NCI-H187 (cell line): ENCODE results near the gene RNGTT.

Experiments
- DNase-seq, 2 experiments: peaks; one replicate each; lab custom pipeline; 2025; lab: John Stamatoyannopoulos, UW

The RNGTT gene

GRCh38 chr6:88586371-88587149 is 376.9 kb downstream of the RNGTT start:
- no peak for DNase-seq

GRCh38 chr6:88585276-88585692 is 378.1 kb downstream of the RNGTT start:
- DNase-seq = no peak

DNA sequence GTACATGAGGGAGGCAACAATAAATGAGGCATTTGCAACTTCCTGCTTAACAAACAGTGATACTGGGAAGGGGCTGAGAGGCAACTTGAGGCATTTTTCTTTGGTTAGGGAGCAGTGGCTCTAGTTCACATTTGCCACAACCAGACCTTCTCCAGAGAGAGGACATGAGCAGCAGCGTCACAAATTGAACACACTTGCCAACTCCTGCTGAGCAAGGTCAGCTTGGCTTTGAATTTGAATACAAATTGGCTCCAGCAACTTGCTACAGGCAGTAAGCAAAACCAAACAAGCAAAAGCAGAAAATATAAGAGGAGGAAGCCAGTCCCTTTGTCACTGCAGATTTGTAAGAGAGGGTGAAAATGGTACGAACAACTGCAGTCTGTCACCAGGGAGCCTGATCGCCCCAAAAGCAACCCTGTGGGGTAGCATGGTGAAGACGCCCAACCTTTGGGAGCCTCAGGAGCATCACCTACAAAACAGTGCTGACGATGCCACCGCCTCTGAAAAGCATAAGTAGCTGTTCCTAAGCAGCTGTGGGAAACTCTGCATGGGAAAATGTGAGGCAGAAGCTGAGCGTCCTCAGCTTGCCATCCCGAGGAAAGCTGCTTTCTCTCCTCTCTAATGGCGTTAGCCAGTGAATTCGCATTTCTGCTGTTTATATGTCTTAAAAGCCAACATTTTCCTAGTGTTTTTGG is 378.7 kb downstream of the RNGTT start:
- DNase-seq = no peak

DNA sequence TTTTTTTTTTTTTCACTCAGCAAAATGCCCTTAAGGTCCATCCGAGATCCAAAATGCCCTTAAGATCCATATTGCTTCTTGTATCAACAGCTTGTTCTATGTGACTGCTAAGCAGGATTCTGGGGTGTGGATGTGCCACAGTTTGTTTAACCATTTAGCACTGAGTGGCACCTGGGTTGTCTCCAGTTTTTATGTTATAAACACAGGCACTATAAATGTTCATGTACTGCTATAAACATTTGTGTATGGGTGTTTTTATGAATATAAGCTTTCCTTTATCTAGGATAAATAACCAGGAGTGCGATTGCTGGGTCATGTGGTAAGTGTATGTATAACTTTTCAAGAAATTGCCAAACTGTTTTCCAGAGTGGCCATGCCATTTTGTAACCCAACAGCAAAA is 386.0 kb downstream of the RNGTT start:
- DNase-seq = no peak

GRCh38 chr6:88575536-88575935 is 387.9 kb downstream of the RNGTT start:
- DNase-seq = no peak

DNA sequence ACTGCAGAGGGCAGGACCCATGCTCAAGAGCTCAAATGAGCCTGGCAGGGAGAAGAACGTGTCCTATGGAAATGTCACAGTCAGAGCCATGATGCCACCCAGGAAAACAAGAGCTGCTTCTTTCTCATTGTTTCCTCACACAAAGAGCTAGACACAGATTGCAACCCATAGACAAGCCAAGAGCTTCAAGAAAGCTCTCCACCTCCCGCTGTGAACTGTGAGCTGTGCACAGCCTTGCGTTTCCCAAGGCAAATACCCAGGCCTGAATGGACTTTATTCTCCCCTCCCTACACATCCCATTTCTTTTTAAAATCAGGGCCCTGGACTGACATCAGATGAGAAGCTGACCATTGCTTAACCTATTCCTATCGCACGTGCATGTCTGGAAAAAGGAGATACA is 388.8 kb downstream of the RNGTT start:
- no peak for DNase-seq

- no peak for DNase-seq
Measured at GRCh38 chr6:88574031-88574430, 389.4 kb downstream of the RNGTT start.

GRCh38 chr6:88573561-88573960 is 389.9 kb downstream of the RNGTT start:
- no peak for DNase-seq

DNA sequence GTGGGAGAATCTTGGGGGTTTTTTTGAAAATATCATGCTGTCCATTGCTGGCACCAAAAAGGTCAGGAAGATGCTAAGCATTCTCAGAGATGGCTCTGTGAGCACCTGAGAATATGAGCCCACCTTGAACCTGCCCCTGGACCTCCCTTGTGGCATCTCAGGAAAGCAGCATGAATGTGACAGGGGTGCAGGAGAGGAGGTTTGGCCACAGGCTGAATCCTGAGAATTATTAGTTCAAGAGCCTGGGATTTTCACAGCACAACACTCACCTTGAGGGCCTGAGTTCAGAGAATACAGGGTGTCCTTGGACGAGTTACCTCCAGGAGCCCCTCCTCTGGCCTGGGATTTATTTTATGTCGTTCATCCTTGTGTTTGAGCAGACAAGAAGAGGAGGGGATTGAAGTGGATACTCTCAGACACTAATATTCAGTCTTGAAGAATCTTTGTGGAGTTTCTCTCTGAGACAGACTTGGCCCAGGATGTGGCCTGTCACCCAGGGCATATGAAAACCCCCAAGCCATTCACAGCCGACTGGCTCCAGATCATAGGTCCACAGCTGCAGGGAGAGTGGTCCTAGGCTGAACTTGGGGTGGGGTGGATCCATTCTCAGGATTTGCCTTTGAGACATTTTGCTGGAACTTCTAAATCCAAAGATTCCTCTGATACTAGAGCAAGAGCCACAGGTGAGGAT is 390.8 kb downstream of the RNGTT start:
- DNase-seq = no peak

DNA sequence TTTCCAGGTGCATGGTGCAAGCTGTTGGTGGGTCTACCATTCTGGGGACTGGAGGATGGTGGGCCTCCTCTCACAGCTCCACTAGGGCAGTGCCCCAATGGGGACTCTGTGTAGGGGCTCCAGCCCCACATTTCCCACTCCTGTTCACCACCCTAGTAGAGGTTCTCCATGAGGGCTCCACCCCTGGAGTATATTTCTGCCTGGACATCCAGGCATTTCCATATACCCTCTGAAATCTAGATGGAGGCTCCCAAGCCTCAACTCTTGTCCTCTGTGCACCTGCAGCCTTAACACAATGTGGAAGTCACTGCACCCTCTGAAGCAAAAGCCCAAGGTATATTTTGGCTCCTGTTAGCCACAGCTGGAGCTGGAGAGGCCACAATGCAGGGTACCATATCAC is 393.5 kb downstream of the RNGTT start:
- no peak for DNase-seq

- no peak for DNase-seq
Measured at GRCh38 chr6:88567696-88568095, 395.7 kb downstream of the RNGTT start.

- DNase-seq = no peak
Measured at GRCh38 chr6:88566746-88567534, 396.5 kb downstream of the RNGTT start.

DNA sequence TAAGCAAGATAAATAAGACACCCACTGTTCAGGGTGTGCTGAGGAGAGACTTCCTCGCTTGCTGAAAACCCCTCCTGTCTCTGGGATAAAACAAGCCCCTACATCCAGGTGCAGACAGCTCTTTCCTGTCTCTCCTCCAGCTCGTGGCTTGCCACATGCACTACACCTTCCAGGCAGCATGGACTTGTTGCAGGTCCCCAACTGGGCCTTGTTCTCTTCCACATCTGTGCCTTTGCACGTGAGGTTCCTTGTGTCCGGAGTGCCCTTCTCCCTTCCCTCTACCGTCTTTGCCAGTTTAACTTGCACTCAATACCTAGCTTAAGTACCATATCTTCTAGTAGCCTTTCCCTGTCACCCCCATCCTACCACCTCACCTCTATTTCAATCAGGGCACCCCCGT is 397.6 kb downstream of the RNGTT start:
- no peak for DNase-seq

DNA sequence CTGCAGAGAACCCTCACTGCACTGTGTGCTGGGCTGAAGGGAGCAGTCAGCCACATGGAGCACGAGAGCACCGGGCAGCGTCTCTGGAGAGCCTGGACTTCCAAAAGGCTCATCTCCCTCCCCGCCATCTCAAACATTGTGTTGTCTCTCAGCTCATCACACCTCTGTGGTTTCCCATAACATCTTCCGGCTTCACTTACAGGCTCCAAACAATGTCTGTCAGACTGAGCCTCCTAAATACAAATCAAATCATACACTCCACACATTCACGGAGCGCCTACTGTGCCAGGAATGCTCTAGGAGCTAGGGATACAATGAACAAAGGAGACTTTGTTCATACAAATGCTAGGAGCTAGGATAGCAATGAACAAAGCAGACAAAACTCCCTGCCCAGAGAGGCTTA is 398.0 kb downstream of the RNGTT start:
- DNase-seq = no peak

GRCh38 chr6:88563277-88563625 is 400.2 kb downstream of the RNGTT start:
- DNase-seq = no peak

- no peak for DNase-seq
Measured at GRCh38 chr6:88562353-88563276, 400.8 kb downstream of the RNGTT start.

DNA sequence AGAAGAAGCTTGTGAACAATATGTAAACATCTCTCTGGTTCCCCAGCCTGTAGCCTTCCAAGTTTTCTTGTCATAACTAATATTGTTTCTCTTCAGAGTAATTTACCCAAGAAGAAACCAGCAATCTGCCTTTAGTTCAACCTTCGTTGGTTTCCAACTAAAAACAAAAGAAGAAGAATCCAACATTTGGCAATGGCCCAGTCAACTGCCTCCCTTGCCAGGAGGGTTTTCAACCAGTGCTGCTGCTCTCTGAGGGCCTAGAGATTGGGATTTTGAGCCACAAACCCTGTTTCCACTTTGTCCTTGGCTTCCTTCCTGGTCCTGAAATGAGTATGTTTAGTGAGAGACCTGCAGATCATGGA is 401.5 kb downstream of the RNGTT start:
- DNase-seq = no peak

DNA sequence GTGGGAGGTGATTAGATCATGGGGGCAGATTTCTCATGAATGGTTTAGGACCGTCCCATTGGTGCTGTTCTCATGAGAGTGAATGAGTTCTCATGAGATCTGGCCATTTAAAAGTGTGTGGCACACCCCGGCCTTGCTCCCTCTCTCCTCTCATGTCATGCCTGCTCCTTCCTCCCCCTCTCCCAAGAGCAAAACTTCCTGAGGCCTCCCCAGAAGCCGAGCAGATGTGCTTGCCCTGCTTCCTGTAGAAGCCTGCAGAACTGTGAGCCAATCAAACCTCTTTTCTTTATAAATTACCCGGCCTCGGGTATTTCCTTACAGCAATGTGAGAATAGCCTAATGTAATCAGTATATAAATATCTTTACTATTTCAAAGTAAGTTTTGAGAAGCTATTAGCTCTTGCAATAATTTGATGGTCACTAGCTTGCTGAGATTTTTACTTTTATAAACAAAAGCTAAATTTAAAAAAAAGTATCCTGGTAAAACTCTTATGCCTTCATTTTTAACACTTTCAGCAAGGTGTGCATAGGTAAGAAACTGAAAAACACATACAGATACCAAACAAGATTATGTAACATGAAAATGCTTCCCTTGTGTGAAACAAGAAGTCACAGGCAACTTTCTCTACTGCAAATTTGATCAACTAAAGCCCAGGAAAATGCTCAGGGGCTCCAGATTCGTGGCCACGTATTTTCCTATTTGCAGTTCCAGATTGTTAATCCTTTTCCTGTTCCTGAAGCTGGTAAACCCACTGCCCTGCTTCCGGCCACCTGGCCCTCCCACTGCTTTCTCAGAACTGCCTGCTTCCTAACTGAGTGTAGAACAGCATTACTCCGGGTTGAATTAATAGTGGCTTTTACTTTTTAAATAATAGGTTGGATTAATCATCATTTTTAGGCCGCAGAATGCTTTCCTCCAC is 402.1 kb downstream of the RNGTT start:
- no peak for DNase-seq
